ENCODE data around the gene MEAK7. TPM values are rescaled to one million over a fixed set of nuclear protein-coding genes. Genes with fewer than 3 reads are reported as not detected.
"Not testable (repeated sequence)": the region's sequence is repeated elsewhere in the genome, so short reads cannot be mapped to it uniquely, and the experiment has no call there.

Gene MEAK7
- total RNA-seq, 1 experiment from 2014 or later, result 19.2 TPM

DNA sequence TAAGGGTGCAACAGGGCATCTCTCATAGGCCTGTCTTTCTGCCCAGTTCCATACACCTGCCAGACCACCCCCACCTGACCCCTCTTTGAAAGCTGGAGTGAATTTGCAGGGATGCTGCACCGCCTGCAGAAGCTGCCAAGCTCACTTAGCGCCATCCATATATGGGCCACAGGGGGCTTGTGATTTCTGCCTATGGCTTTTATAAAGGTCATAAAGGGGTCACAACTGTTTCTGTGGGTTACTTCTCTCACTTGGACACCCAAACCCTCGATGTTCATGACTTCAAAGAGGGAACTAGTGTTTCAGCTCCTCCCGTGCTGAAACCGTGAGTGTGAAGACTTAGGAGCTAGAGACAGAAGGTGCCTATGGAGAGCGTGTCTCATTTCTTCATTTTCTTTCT is 23.9 kb upstream of the MEAK7 start:
- no peaks in the 10 kb centered on the region for H3K27me3 ChIP-seq (ENCODE audit: low read length)
- no peaks in the 10 kb centered on the region for H3F3A ChIP-seq (ENCODE audit: low read length, unreplicated experiment)
- ChIA-PET POLR2A (ENCODE audit: unreplicated experiment) (no interaction called here), CTCF (no interaction called here)
- H3K36me3 ChIP-seq (ENCODE audit: low read depth, low read length), result no peaks in the 10 kb centered on the region
- H3K4me2 ChIP-seq (ENCODE audit: low read length), result no peak overlapping the region
- intact Hi-C loops (cut with micrococcal nuclease), result no loop called here
- no peak overlapping the region for H3K9ac ChIP-seq (ENCODE audit: low read length)
- H3K79me2 ChIP-seq (ENCODE audit: low read length), result no peaks in the 10 kb centered on the region
- no peak overlapping the region for H3K27ac ChIP-seq (ENCODE audit: low read length)
- no peaks in the 10 kb centered on the region for H4K20me1 ChIP-seq (ENCODE audit: low read length)
- no peak overlapping the region for H2AFZ ChIP-seq (ENCODE audit: low read length)
- no peak for DNase-seq
- BruUV-seq (replicated peaks), result no TSS peak
- no peak for ATAC-seq
- no peaks in the 10 kb centered on the region for H3K4me1 ChIP-seq (ENCODE audit: insufficient read depth, low read length)
- no peaks in the 10 kb centered on the region for H3K9me2 ChIP-seq (replicated peaks; ENCODE audit: low read length)
- H3K4me3 ChIP-seq (ENCODE audit: low read length), result no peak overlapping the region
- H3K9me3 ChIP-seq (ENCODE audit: low read length), result no peaks in the 10 kb centered on the region
- TF ChIP-seq EZH2 (IDR thresholded peaks at IDR 0.05; ENCODE audit: low read length, unreplicated experiment) (no peak), EZH2phosphoT487 (IDR thresholded peaks at IDR 0.05; ENCODE audit: borderline replicate concordance, low read length) (no peak)
- TF ChIP-seq, protein P1, sequence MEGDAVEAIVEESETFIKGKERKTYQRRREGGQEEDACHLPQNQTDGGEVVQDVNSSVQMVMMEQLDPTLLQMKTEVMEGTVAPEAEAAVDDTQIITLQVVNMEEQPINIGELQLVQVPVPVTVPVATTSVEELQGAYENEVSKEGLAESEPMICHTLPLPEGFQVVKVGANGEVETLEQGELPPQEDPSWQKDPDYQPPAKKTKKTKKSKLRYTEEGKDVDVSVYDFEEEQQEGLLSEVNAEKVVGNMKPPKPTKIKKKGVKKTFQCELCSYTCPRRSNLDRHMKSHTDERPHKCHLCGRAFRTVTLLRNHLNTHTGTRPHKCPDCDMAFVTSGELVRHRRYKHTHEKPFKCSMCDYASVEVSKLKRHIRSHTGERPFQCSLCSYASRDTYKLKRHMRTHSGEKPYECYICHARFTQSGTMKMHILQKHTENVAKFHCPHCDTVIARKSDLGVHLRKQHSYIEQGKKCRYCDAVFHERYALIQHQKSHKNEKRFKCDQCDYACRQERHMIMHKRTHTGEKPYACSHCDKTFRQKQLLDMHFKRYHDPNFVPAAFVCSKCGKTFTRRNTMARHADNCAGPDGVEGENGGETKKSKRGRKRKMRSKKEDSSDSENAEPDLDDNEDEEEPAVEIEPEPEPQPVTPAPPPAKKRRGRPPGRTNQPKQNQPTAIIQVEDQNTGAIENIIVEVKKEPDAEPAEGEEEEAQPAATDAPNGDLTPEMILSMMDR (conservative IDR thresholded peaks at IDR 0.05; ENCODE audit: low read depth, low read length), result no peak

DNA sequence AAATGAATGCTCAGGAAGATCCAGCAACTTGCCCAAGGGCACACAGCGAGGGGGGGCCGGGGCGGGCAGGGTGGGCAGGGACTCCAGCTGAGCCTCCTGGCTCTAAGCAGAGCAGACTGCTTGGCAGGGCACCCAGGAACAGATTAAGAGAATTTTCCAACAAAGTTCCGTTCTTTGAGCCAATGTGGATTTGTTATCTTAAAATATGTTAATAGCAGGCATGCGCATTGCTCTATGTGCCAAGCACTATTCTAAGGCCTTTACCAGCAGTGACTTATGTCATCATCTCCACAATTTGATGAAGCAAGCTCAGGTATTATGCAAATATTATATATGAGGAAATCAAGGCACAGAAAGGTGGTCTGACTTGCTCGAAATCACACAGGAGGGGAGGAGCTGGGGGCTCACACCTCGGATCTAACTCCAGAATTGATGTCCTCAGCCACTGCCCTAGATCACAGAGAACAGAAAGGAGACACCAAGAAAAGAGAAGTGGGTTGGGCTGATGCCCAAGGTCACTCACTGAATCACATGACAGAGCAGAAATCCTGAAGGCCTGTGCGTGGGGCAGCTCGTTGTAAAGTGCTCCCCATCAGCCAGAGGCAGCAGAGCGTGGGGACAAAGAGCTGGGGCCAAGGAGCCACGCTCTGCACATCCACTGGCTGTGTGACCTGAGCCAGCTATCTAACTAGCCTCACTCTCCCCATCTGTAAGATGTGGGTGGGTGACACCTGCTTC is 23.2 kb upstream of the MEAK7 start:
- H3K9me2 ChIP-seq (replicated peaks; ENCODE audit: low read length), result no peaks in the 10 kb centered on the region
- no peaks in the 10 kb centered on the region for H3K79me2 ChIP-seq (ENCODE audit: low read length)
- no peak overlapping the region for H3K4me2 ChIP-seq (ENCODE audit: low read length)
- no peaks in the 10 kb centered on the region for H3K27me3 ChIP-seq (ENCODE audit: low read length)
- H3K9me3 ChIP-seq (ENCODE audit: low read length), result no peaks in the 10 kb centered on the region
- no peaks in the 10 kb centered on the region for H4K20me1 ChIP-seq (ENCODE audit: low read length)
- TF ChIP-seq EZH2 (IDR thresholded peaks at IDR 0.05; ENCODE audit: low read length, unreplicated experiment) (no peak), EZH2phosphoT487 (IDR thresholded peaks at IDR 0.05; ENCODE audit: borderline replicate concordance, low read length) (no peak)
- TF ChIP-seq, protein P1 (conservative IDR thresholded peaks at IDR 0.05; ENCODE audit: low read depth, low read length), result no peak
- H3K27ac ChIP-seq (ENCODE audit: low read length), result no peak overlapping the region
- no TSS peak for BruUV-seq (replicated peaks)
- POLR2A ChIA-PET (ENCODE audit: unreplicated experiment), result interaction anchor here (0.6 kb wide), 1 partner anchor 236 kb away, joined by 4 read pairs; no protein-coding TSS in a partner anchor
- CTCF ChIA-PET, result no interaction called here
- H3K9ac ChIP-seq (ENCODE audit: low read length), result no peak overlapping the region
- H3K4me1 ChIP-seq (ENCODE audit: insufficient read depth, low read length), result no peaks in the 10 kb centered on the region
- H3K36me3 ChIP-seq (ENCODE audit: low read depth, low read length), result no peaks in the 10 kb centered on the region
- no peak for DNase-seq
- H3F3A ChIP-seq (ENCODE audit: low read length, unreplicated experiment), result no peaks in the 10 kb centered on the region
- H2AFZ ChIP-seq (ENCODE audit: low read length), result no peak overlapping the region
- H3K4me3 ChIP-seq (ENCODE audit: low read length), result no peak overlapping the region
- ATAC-seq, result no peak
- intact Hi-C loops (cut with micrococcal nuclease), result no loop called here

DNA sequence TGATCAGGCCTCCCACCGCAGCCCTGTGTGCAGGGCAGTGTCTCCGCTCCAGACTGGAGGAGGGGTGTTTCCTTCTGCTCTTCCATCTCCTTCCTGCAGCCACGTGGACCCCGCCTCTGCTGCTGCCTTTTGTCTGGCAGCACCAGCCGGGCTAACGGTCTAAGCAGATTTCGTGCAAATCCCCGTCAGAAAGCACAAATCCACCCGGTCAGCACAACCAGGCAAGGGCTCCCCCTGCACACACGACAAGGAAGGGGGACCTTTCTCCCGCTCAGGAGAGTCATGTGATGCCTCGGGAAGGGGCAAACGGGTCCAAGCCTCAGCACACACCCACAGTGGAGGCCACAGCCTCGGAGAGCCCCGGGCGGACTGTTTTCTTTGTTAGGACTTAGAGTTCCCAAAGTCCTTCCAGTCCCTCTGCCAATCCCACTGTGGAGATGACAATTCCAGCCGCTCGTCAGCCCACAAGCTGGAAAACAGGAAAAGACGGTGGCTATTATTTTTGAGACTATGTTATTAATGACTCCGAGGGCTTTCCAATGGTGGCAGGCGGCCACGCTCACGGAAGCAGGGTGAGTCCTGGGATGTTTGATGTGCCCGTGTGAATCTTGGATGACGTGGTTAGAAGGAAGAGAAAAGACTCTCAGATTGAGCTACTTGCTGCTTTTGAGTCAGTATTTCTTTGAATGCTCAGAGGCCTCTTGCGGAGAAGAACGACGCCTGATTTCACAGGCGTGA is 22.5 kb upstream of the MEAK7 start:
- H3K27me3 ChIP-seq (ENCODE audit: low read length), result no peaks in the 10 kb centered on the region
- H3K9me2 ChIP-seq (replicated peaks; ENCODE audit: low read length), result no peaks in the 10 kb centered on the region
- H2AFZ ChIP-seq (ENCODE audit: low read length), result peak overlapping the region; percentile 48
- no peaks in the 10 kb centered on the region for H3K79me2 ChIP-seq (ENCODE audit: low read length)
- ChIA-PET CTCF (no interaction called here), POLR2A (ENCODE audit: unreplicated experiment) (interaction anchor here (0.6 kb wide), 1 partner anchor 235 kb away, joined by 4 read pairs; no protein-coding TSS in a partner anchor)
- no peak overlapping the region for H3K9ac ChIP-seq (ENCODE audit: low read length)
- TF ChIP-seq, protein P1 (conservative IDR thresholded peaks at IDR 0.05; ENCODE audit: low read depth, low read length), result no peak
- TF ChIP-seq EZH2phosphoT487 (IDR thresholded peaks at IDR 0.05; ENCODE audit: borderline replicate concordance, low read length) (no peak), EZH2 (IDR thresholded peaks at IDR 0.05; ENCODE audit: low read length, unreplicated experiment) (no peak)
- H3K4me2 ChIP-seq (ENCODE audit: low read length), result no peak overlapping the region
- intact Hi-C loops (cut with micrococcal nuclease), result no loop called here
- no TSS peak for BruUV-seq (replicated peaks)
- no peaks in the 10 kb centered on the region for H3F3A ChIP-seq (ENCODE audit: low read length, unreplicated experiment)
- no peaks in the 10 kb centered on the region for H3K9me3 ChIP-seq (ENCODE audit: low read length)
- no peaks in the 10 kb centered on the region for H3K4me1 ChIP-seq (ENCODE audit: insufficient read depth, low read length)
- no peak overlapping the region for H3K27ac ChIP-seq (ENCODE audit: low read length)
- no peaks in the 10 kb centered on the region for H3K36me3 ChIP-seq (ENCODE audit: low read depth, low read length)
- H4K20me1 ChIP-seq (ENCODE audit: low read length), result no peaks in the 10 kb centered on the region
- H3K4me3 ChIP-seq (ENCODE audit: low read length), result no peak overlapping the region
- ATAC-seq (peak; percentile 66), DNase-seq (no peak)

DNA sequence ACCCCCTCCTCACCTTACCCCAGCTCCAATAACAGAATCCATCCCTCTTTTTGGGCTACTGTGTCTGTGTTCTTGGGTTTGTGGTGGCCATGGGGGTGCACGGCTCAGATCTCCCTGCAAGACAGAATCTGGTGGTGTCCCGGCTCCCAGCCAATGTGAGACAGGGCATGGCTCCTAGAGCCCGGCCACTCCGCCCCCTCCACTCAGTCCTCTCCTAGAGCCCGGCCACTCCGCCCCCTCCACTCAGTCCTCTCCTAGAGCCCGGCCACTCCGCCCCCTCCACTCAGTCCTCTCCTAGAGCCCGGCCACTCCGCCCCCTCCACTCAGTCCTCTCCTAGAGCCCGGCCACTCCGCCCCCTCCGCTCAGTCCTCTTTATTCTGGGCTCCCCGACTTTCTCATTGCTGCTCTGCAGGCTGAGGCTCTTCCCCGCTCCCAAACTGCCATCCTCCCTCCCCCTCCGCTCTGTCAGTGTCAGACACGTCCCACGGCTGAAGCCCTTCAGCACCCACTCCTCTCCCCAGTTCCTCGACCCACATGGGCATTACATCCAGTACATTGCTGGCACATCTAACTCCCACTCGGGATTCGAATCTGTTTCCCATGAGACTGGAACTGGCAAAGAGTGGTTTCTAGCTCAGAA is 20.6 kb upstream of the MEAK7 start:
- H3K36me3 ChIP-seq (ENCODE audit: low read depth, low read length); CTCF ChIA-PET; H3K4me3 ChIP-seq (ENCODE audit: low read length); H3K4me1 ChIP-seq (ENCODE audit: insufficient read depth, low read length); DNase-seq; H3K9me2 ChIP-seq (replicated peaks; ENCODE audit: low read length); H3K4me2 ChIP-seq (ENCODE audit: low read length); H4K20me1 ChIP-seq (ENCODE audit: low read length); H3K27me3 ChIP-seq (ENCODE audit: low read length); POLR2A ChIA-PET (ENCODE audit: unreplicated experiment); H2AFZ ChIP-seq (ENCODE audit: low read length); H3K27ac ChIP-seq (ENCODE audit: low read length); BruUV-seq (replicated peaks); H3K79me2 ChIP-seq (ENCODE audit: low read length); ATAC-seq; intact Hi-C loops (cut with micrococcal nuclease); H3K9ac ChIP-seq (ENCODE audit: low read length); H3F3A ChIP-seq (ENCODE audit: low read length, unreplicated experiment); H3K9me3 ChIP-seq (ENCODE audit: low read length): not testable (repeated sequence)
